IMR-90 (cell line): ENCODE results near the gene CERS5. TPM values are rescaled to one million over a fixed set of nuclear protein-coding genes. Genes with fewer than 3 reads are reported as not detected.

ENCODE experiments used
- ATAC-seq: fragments of 200-7000 bp; cut with Tn5 transposase; 2 replicates; pipeline ENCODE4 v1.9.1; 2020; ENCODE audit warnings: low read depth, mild to moderate bottlenecking, moderate library complexity
- BruUV-seq: library from RNA; stranded (reverse); fragments of 400-500 nt; replicated peaks from 2 replicates; lab custom pipeline; 2021; lab: Mats Ljungman, UMichigan
- CTCF ChIA-PET: fragments of 300-600 bp; formaldehyde crosslinking; extraction: SDS; loops from one replicate; lab custom pipeline; 2021; ENCODE audit warnings: antibody characterized with exemption; lab: Yijun Ruan, JAX
- POLR2A ChIA-PET: fragments of 300-600 bp; sonication (Branson Sonifier 250); formaldehyde crosslinking; loops from one replicate; lab custom pipeline; 2022; ENCODE audit warnings: antibody characterized with exemption; ENCODE audit not compliant: unreplicated experiment; lab: Charles Lee
- DNase-seq: peaks from one replicate; pipeline ENCODE4 v3.0.0; 2013
- H2AFZ ChIP-seq: replicated peaks from 2 replicates; pipeline ENCODE3; 2013; ENCODE audit warnings: low read length, mild to moderate bottlenecking; ENCODE audit not compliant: poor library complexity
- H2AK5ac ChIP-seq: 2 replicates; pipeline ENCODE4 v1.6.1; 2013; ENCODE audit warnings: low read depth, low read length, inconsistent platforms
- H2AK9ac ChIP-seq: replicated peaks from 2 replicates; pipeline ENCODE3; 2013; ENCODE audit warnings: mild to moderate bottlenecking, low read depth, low read length, moderate library complexity; ENCODE audit not compliant: poor library complexity
- H2BK120ac ChIP-seq: 2 replicates; pipeline ENCODE4 v1.6.1; 2013; ENCODE audit warnings: low read depth, low read length, inconsistent platforms
- H2BK15ac ChIP-seq: 3 replicates; pipeline ENCODE4 v1.6.1; 2013; ENCODE audit warnings: low read depth, low read length, inconsistent platforms
- H2BK20ac ChIP-seq: 2 replicates; pipeline ENCODE4 v1.6.1; 2013; ENCODE audit warnings: low read depth, mild to moderate bottlenecking, inconsistent platforms, low read length, moderate library complexity
- H2BK5ac ChIP-seq: 2 replicates; pipeline ENCODE4 v1.6.1; 2013; ENCODE audit warnings: mild to moderate bottlenecking, low read depth, low read length, inconsistent platforms; ENCODE audit not compliant: poor library complexity, severe bottlenecking
- H3K14ac ChIP-seq: replicated peaks from 2 replicates; pipeline ENCODE4 v1.6.1; 2013; ENCODE audit warnings: low read depth, low read length, inconsistent platforms
- H3K18ac ChIP-seq: 2 replicates; pipeline ENCODE4 v1.6.1; 2013; ENCODE audit warnings: low read depth, low read length, control low read depth
- H3K23ac ChIP-seq: 2 replicates; pipeline ENCODE4 v1.6.1; 2013; ENCODE audit warnings: low read depth, low read length, inconsistent platforms
- H3K27ac ChIP-seq: 2 replicates; pipeline ENCODE4 v1.5.1; 2013; ENCODE audit warnings: mild to moderate bottlenecking, control low read depth, low read length; ENCODE audit not compliant: insufficient read depth
- H3K27me3 ChIP-seq: 2 replicates; pipeline ENCODE4 v1.6.1; 2013; ENCODE audit warnings: low read length; ENCODE audit not compliant: control insufficient read depth, insufficient read depth
- H3K36me3 ChIP-seq: 2 replicates; pipeline ENCODE4 v1.6.1; 2013; ENCODE audit warnings: low read length, mixed read lengths; ENCODE audit not compliant: control insufficient read depth, insufficient read depth
- H3K4ac ChIP-seq: 2 replicates; pipeline ENCODE4 v1.6.1; 2013; ENCODE audit warnings: low read depth, low read length, inconsistent platforms
- H3K4me1 ChIP-seq: 2 replicates; pipeline ENCODE4 v1.6.1; 2013; ENCODE audit warnings: low read length, mixed read lengths; ENCODE audit not compliant: control insufficient read depth, insufficient read depth
- H3K4me2 ChIP-seq: 2 replicates; pipeline ENCODE4 v1.6.1; 2013; ENCODE audit warnings: low read depth, mild to moderate bottlenecking, control low read depth, low read length, moderate library complexity
- H3K4me3 ChIP-seq: 2 replicates; pipeline ENCODE4 v1.5.1; 2013; ENCODE audit warnings: low read depth, mild to moderate bottlenecking, control low read depth, low read length, moderate library complexity; ENCODE audit not compliant: insufficient read depth
- H3K56ac ChIP-seq: 2 replicates; pipeline ENCODE4 v1.6.1; 2013; ENCODE audit warnings: low read length, inconsistent platforms; ENCODE audit not compliant: insufficient read depth; ENCODE audit errors: extremely low read depth
- H3K79me1 ChIP-seq, 2 experiments: 2 replicates each; pipeline ENCODE4 v1.6.1; 2013; ENCODE audit warnings: low read length in 2 of 2, inconsistent platforms in 1 of 2, low read depth in 1 of 2
- H3K9ac ChIP-seq: 2 replicates; pipeline ENCODE4 v1.6.1; 2013; ENCODE audit warnings: low read depth, low read length, control low read depth
- H3K9me1 ChIP-seq: 2 replicates; pipeline ENCODE4 v1.6.1; 2013; ENCODE audit warnings: low read length, inconsistent platforms; ENCODE audit not compliant: insufficient read depth
- H3K9me3 ChIP-seq: 2 replicates; pipeline ENCODE4 v1.6.1; 2013; ENCODE audit warnings: low read length; ENCODE audit not compliant: control insufficient read depth, insufficient read depth
- H4K20me1 ChIP-seq: 2 replicates; pipeline ENCODE4 v1.6.1; 2013; ENCODE audit warnings: low read length, inconsistent platforms; ENCODE audit not compliant: insufficient read depth
- H4K5ac ChIP-seq: 2 replicates; pipeline ENCODE4 v1.6.1; 2013; ENCODE audit warnings: mild to moderate bottlenecking, low read depth, low read length, control low read depth
- H4K8ac ChIP-seq, 2 experiments: 2 replicates each; pipeline ENCODE4 v1.6.1; 2013; ENCODE audit warnings: low read depth in 2 of 2, low read length in 2 of 2, control low read depth in 1 of 2, inconsistent platforms in 1 of 2
- H4K91ac ChIP-seq: 2 replicates; pipeline ENCODE4 v1.6.1; 2013; ENCODE audit warnings: low read depth, low read length, inconsistent platforms; ENCODE audit not compliant: insufficient read depth
- BHLHE40 ChIP-seq: fragments of 150-350 bp; IDR thresholded peaks from 2 replicates; pipeline ENCODE4 v1.6.1; 2016; ENCODE audit warnings: mild to moderate bottlenecking, low read depth, low read length
- CTCF ChIP-seq: conservative IDR thresholded peaks from 2 replicates; pipeline ENCODE4 v1.5.1; 2012; ENCODE audit warnings: mild to moderate bottlenecking, low read depth, low read length, improper control_type of control experiment
- FOS ChIP-seq: fragments of 150-350 bp; IDR thresholded peaks from 2 replicates; pipeline ENCODE4 v1.6.1; 2016; ENCODE audit warnings: low read depth, low read length
- MAZ ChIP-seq: IDR thresholded peaks from 2 replicates; pipeline ENCODE4 v1.6.1; 2012; ENCODE audit warnings: low read depth, mild to moderate bottlenecking, low read length, improper control_type of control experiment, moderate library complexity, borderline replicate concordance
- dilution Hi-C: fragments of 300-500 bp; cut with HindIII; formaldehyde crosslinking; loops from one replicate; pipeline ENCODE4 v1.14.3; 2018; ENCODE audit warnings: low sequenced_read_pairs; ENCODE audit not compliant: unreplicated experiment
- in situ Hi-C: fragments of 300-500 bp; cut with MboI; formaldehyde crosslinking; loops from 3 replicates; pipeline ENCODE4 v1.14.3; 2019; ENCODE audit warnings: low sequenced_read_pairs, inconsistent platforms, mixed read lengths
- intact Hi-C: fragments of 100-400 bp; cut with micrococcal nuclease; formaldehyde crosslinking; loops from 2 replicates; pipeline ENCODE4 v1.10.0; 2022
- polyA plus RNA-seq, 3 experiments: library from polyadenylated mRNA; depleted of rRNA; stranded (reverse); fragments of >200 nt; gene quantifications; 2 replicates each; pipeline ENCODE4 v1.2.3, GENCODE V29; 2012; ENCODE audit warnings: low replicate concordance in 1 of 3
- total RNA-seq: library from RNA; depleted of rRNA; stranded (reverse); fragments of >200 nt; gene quantifications from 2 replicates; pipeline ENCODE4 v1.2.3, GENCODE V29; 2012

CERS5 gene
- total and polyA plus RNA-seq, 2 of the 4 experiments (the other 2 are of a cell fraction) = 40.3 to 60.3 TPM

DNA sequence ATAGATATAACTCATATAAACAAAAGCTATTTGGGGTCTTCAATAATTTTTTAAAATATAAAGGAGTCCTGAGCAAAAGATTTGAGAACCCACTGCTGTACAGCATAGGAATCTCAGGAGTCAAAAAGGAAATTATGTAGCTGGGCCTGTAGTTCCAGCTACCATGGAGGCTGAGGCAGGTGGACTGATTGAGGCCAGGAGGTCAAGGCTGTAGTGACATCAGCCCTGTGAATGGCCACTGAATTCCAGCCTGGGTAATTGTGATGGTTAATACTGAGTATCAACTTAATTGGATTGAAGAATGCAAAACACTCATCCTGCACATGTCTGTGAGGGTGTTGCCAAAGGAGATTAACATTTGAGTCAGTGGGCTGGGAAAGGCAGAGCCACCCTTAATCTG lies 10.5 kb downstream of the CERS5 start:
- DNase-seq = no peak
- no peak for TF ChIP-seq CTCF
- TF ChIP-seq MAZ = no peak
- TF ChIP-seq BHLHE40 = no peak
- TF ChIP-seq FOS = no peak
- peaks cover 12% of the 10 kb centered on the region; the same call in 1 of the 2 replicates for H3K9me1 ChIP-seq
- no peak overlapping the region for H3K23ac ChIP-seq
- no peaks in the 10 kb centered on the region for H3K27me3 ChIP-seq
- no peak overlapping the region for H3K56ac ChIP-seq
- no TSS peak for BruUV-seq
- H2BK20ac ChIP-seq = no peak overlapping the region
- H4K5ac ChIP-seq = no peak overlapping the region
- no peak overlapping the region for H3K4me3 ChIP-seq
- no peak overlapping the region for H2BK120ac ChIP-seq
- no peak overlapping the region for H3K4ac ChIP-seq
- dilution Hi-C loops = no loop called here
- ChIA-PET CTCF (no interaction called here), POLR2A (no interaction called here)
- no peak overlapping the region for H3K14ac ChIP-seq
- H3K36me3 ChIP-seq = no peaks in the 10 kb centered on the region; the same call in 1 of the 2 replicates
- H2BK5ac ChIP-seq = no peak overlapping the region
- no peak overlapping the region for H3K4me2 ChIP-seq
- no peak overlapping the region for H4K8ac ChIP-seq
- H2AK5ac ChIP-seq = no peak overlapping the region
- H3K79me1 ChIP-seq = peaks cover 12 to 64% of the 10 kb centered on the region in 2 experiments
- no peak overlapping the region for H2AK9ac ChIP-seq
- no peak overlapping the region for H4K91ac ChIP-seq
- H2AFZ ChIP-seq = no peak overlapping the region
- no peak overlapping the region for H3K9ac ChIP-seq
- H4K20me1 ChIP-seq = peaks cover 27% of the 10 kb centered on the region
- H3K18ac ChIP-seq = no peak overlapping the region
- in situ Hi-C loops = no loop called here
- H3K4me1 ChIP-seq = peaks cover 7% of the 10 kb centered on the region
- H2BK15ac ChIP-seq = no peak overlapping the region
- intact Hi-C loops = no loop called here
- no peaks in the 10 kb centered on the region for H3K9me3 ChIP-seq
- H3K27ac ChIP-seq = no peak overlapping the region
- no peak; the same call in 1 of the 2 replicates for ATAC-seq
